ENCODE data around the gene PDK1. TPM values are rescaled to one million over a fixed set of nuclear protein-coding genes. Genes with fewer than 3 reads are reported as not detected.
"Not testable (repeated sequence)": the region's sequence is repeated elsewhere in the genome, so short reads cannot be mapped to it uniquely, and the experiment has no call there.

Gene PDK1
- total RNA-seq, 1 donor from 2014 or later, result 14.6 TPM

DNA sequence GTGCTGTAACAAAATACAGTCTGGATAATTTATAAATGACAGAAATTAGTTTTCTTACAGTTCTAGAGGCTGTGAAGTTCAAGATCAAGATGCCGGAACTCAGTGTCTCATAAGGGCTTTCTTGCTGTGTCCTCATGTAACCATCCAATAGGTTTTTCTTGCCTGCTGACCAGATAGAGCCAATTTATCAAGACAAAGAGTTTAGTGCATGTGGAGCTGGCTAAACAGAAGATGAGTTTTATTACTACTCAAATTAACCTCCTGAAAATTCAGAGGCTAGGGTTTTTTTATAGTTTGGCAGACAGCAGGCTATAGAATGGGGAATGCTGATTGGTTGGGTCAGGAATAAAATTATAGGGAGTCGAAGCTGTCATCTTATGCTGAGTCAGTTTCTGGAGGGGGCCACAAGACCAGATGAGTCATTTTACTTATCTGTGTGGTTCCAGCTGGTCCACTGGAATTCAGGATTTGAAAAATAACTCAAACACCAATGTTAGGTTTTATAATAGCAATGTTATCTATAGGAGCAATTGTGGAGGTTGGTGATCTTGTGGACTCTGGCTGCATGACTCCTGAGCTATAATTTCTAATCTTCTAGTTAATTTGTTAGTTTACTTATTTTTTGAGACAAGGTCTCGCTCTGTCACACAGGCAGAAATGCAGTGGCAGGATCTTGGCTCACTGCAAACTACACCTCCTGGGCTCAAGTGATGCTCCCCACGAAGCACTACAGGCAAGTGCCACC, 3.2 kb upstream of the PDK1 start:
- DNase-seq (ENCODE audit: low spot score), result no peak

DNA sequence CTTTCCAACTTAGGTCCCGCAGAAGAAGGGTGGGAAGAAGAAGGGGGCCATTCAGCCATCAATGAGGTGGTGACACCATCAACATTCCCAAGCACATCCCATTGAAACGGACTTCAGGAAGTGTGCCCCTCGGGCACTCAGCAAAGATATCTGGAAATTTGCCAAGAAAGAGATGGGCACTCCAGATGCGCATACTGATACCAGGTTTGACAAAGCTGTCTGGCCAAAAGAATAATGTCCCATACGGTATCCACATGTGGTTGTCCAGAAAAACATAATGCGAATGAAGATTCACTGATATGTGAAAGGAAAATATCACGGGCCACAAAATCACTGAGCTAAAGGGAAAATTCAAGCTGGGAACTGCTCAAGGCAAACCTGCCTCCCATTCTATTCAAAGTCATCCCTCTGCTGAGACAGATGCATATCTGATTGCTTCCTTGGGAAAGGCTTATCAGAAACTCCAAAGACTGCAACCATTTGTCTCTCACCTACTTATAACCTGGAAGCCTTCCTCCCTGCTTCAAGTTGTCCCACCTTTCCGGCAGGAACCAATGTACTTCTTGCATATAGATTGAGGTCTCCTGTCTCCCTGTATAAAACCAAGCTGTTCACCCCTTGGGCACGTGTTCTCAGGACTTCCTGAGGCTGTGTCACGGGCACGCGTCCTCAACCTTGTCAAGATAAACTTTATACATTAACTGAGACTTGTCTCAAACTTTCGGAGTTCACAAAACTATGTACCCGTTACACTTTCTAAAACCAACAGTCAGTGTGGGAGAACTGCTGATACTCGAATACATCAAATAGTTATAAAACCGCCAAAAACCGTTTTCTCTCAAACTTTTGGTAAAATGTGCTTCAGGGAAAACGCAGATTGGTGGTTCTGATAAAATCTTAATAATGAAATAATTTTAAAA, 1.3 kb upstream of the PDK1 start:
- no peak for DNase-seq (ENCODE audit: low spot score)

DNA sequence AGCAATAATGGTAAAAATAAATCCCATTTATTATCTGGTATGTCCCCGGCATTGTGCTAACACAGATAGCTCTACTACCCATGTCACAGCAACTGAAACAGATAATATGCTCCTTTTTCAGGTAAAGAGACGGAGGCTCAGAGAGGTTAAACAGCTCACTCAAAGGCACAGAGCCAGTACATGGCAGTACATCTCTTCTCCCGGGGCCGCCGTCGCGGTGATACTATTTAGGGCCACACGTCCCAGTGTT, 693 bp upstream of the PDK1 start:
- no peak for DNase-seq (ENCODE audit: low spot score)

DNA sequence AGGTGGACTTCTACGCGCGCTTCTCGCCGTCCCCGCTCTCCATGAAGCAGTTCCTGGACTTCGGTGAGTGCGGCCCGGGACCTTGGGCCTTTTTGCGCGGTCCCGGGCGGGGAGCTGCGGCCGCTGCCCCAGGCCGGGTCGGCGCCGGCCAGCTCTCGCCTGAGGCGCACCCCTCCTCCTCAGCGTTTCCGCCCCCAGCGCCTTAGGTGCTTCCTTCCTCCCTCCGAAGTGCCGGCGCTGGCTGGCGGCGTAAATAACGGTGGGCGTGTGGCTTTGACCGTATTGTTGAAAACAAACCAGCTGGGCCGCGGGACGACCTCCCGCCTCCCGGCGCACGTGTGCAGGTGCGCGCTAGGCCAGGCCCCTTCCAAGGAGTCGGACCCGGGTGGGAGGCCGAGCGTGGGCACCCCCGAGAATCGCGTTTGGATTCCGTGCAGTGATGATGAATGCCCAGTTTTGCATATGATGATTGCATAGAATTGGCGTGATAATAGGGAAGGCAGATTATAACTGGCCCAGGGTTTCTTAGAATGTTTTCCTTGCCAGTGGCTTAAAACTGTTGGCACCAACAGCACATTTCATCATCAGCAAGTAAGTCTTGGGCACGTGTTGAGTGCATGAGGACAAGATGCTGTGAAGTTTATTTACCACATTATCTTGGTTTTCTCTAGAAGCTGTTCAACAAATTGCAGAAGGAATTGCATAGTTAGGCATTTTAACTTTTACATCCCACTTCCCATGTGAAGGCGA, 569 bp downstream of the PDK1 start:
- no peak for DNase-seq (ENCODE audit: low spot score)

DNA sequence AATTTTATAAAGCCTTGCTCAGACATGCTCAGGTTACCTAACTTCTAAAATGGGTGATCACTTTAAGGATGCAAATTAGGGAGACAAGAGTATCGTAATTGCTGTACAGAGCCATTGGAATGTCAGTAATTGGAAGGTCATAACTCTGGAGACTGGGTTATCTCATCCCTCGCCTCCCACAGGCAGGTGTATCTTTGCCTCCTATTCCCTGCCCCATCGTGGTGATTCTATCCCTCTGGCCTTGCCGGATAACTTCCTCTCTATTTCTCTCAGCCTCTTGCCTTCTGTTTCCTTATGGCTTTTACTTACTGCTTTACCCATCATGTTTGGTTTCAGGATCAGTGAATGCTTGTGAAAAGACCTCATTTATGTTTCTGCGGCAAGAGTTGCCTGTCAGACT, 2.5 kb downstream of the PDK1 start:
- DNase-seq (ENCODE audit: low spot score), result no peak

DNA sequence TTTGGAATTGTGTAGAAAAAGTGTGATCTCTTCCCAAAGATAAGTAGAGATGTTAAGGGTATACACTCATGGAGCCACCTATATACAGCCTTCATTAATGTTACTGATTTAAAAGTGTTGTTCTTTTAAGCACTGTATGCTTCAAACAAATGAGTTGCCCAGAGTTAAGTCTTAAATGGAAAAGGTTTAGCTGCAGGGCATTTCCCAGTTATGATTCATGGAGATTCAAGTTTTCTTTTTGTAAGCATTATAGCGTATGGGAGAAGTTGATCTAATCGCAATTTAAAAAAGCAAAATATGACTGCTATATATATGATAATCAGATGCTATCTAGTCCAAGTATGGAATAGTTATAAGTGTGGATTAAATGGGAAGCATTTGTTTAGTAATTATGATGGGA, 4.8 kb downstream of the PDK1 start:
- DNase-seq (ENCODE audit: low spot score), result no peak

DNA sequence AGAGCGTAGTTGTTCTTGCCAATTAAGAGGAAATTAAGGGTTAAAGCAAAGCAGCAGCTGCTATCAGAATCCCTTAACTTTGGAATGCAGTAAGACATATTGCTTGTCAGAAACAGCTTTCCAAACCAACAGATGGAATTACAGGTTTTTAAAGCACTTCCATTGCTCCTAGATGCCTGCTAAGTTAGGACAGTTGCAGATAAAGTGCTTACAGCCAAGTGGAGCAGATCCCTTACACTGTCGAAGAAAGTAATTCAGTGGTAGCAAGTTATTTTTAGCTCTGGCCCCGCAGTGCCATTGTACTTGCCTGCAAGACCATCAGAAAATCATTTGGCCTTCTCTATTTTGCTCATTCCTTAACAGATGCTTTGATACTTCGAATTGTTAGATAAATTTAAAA, 5.4 kb downstream of the PDK1 start:
- DNase-seq (ENCODE audit: low spot score), result no peak

DNA sequence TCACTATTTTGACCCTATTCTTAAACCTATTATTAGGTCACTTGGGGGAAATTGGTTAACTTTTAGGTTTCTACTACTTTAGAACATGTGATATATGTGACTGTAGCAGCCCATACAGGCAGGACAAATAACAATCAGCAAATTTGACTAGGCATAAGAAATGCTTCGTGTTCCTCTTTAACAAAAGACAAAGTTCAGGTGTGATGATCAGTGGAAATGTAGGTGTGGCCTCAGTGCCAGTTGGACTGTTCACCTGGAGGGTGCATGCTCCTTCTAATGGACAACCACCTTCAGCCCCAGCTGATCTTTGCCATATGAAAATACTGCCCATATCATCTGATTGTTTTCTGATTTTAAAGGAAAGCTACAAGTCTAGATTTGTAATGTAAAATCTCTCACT, 6.4 kb downstream of the PDK1 start:
- DNase-seq (ENCODE audit: low spot score), result no peak

DNA sequence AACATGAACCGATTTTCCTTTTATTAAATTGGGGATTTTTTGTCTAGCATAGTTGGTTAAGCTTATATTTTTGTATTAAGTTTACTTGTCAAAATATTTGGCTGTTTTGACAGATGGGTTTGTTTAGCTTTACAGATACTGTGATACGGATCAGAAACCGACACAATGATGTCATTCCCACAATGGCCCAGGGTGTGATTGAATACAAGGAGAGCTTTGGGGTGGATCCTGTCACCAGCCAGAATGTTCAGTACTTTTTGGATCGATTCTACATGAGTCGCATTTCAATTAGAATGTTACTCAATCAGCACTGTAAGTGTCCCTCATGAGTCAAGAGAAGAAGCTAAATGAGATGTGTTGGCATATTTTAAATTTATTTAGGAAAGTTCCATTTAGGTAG, 8.5 kb downstream of the PDK1 start:
- no peak for DNase-seq (ENCODE audit: low spot score)

DNA sequence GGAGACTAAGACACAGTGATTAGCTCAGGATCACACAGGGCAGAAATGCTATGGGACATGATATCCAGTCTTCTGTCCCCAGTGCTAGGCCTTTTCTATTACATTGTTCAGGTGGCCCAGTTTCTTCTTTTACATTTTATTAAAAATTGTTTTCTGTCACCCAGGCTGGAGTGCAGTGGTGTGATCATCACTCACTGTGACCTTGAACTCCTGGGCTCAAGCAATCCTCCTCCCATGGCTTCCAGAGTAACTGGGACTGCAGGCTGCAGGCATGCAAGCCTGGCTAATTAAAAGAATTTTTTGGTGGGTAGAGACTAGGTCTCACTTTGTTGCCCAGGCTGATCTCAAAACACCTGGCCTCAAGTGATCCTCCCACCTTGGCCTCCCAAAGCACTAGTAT, 15.4 kb downstream of the PDK1 start:
- no peak for DNase-seq (ENCODE audit: low spot score)

DNA sequence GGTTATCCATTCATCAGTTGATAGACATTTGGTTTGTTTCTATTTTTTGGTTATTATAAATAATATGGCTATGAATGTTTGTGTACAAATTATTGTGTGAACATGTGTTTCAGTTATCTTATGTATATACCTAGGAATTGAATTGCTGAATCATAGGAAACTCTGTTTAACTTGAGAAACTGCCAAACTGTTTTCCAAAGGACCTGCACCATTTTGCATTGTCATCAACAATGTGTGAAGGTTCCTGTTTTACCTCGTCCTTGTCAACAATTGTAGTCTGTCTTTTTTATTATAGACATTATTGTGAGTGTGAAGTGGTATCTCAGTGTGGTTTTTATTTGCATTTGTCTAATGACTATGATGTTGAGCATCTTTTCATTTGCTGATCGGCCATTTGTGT, 17.1 kb downstream of the PDK1 start:
- no peak for DNase-seq (ENCODE audit: low spot score)

DNA sequence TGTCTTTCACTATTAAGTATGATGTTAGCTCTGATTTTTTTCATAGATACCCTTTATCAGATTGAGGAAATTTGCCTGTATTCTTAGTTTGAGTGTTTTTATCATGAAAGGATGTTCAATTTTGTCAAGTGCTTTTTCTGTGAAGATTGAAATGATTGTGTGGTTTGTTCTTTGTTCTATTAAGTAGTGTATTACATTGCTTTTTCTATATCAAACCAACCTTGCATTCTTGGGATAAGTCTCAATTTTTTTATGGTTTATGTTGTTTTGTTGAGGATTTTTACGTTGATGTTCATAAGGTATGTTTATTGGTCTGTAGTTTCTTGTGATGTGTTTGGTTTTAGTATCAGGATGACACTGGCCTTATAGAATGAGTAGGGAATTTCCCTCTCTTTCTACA, 19.1 kb downstream of the PDK1 start:
- DNase-seq (ENCODE audit: low spot score), result no peak

DNA sequence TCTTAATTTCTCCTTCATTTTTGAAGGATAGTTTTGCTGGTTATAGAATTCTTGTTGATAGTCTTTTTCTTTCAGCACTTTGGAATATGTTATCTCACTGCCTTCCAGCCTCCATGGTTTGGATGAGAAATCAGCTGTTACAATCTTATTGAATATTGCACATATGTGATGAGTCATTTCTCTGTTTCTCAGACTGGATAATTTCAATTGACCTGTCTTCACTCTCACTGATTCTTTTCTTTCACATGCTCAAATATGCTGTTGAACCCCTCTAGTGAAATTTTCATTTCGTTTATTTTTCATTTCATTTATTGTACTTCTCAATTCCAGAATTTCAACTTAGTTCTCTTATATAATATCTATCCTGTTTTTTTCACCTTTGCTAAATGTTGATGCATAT, 22.2 kb downstream of the PDK1 start:
- no peak for DNase-seq (ENCODE audit: low spot score)

DNA sequence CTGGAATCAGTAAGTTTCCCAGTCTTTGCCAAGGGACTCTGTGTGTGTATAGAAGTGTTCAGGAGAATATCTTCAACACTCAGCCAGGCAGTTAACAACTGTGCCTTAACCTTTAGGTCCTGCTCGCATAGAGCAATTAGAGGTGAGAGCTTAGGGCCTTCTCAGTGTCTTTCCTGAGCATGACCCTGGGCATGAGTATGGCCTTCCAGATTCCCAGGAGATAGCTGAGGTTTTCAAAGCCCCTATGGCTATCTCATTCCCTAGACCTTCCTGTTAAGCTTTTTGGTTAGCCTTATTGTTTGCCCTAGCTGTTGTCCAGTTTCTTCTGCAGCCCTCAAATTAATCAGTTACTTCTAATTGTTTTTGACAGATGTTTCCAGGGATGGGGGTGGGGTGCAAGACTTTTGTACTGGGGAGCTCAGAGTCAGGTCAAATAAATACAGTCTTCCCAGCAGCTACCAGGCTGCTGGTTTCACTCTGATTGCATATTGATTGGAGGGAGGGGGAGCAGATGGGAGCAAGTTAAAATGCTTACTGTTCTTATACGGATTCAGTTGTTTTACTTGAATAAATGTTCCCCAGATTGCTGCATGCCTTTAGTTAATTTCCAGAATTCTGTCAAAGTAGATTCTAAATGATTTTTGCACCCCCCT, 23.1 kb downstream of the PDK1 start:
- no peak for DNase-seq (ENCODE audit: low spot score)

DNA sequence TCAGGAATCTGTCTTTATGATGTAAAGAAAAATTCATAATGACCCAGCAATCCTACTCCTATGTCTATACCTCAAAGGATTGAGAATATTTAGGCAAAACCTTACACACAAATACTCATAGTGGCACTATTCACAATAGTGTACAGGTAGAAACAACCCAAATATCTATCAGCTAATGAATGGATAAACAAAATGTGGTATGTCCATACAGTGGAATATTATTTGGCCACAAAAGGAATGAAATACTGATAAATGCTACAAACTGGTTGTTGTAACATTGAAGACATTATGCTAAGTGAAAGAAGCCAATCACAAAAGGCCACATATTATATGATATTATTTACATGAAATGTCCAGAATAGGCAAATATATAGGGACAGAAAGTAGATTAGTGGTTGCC, 24.7 kb downstream of the PDK1 start:
- no peak for DNase-seq (ENCODE audit: low spot score)

DNA sequence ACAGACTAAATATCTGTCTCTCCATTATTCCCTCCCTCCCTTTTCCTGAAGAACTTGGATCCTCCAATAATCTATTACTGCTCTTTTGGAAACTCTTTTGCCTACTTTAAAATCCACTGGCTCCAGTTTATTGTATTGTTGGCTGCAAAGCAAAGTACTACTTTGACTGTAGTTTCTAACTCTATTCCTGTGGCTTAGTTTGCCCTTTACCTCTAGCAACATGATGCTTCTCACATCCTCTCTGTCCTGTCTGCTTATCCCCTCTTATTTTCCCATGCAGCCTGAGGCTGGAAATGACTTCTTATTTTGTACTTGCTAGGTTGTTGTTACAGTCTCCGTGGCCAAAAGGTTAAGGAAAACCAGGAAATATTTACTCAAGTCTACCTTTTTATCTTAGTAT, 26.8 kb downstream of the PDK1 start:
- DNase-seq (ENCODE audit: low spot score), result no peak

DNA sequence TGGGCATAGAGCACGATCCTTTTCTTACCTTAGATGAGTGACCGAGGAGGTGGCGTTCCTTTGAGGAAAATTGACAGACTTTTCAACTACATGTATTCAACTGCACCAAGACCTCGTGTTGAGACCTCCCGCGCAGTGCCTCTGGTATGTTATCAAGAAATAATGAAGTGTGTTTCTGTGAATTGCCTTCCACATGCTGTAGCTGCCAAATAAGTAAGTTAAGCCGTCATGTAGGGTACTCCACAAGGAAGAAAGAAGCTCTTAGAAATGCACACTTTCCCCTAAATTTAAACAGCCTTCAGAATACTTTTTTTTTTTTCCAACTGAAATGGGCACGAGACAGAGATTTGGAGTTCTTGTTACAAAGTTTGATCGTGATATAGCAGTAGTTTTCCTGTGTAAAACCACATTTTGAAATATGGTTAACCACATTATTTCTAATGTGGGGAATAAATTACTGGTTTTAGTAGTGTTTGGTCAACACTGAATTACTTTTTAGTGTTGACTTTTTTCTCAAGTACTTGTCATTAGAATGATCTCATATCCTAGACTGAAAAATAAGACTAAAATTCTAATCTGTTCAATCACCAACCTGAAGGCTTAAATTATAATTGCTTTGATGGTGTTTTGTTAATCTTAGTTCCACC, 30.5 kb downstream of the PDK1 start:
- no peak for DNase-seq (ENCODE audit: low spot score)

DNA sequence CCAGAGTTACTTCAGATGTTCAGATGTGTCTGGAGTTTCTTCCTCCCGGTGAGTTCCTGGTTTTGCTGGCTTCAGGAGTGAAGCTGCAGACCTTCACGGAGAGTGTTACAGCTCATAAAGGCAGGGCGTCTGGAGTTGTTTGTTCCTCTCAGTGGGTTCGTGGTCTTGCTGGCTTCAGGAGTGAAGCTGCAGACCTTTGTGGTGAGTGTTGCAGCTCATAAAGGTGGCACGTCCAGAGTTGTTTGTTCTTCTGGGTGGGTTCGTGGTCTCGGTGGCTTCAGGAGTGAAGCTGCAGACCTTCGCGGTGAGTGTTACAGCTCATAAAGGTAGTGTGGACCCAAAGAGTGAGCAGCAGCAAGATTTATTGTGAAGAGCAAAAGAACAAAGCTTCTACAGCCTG, 31.3 kb downstream of the PDK1 start:
- not testable (repeated sequence) for DNase-seq (ENCODE audit: low spot score)

DNA sequence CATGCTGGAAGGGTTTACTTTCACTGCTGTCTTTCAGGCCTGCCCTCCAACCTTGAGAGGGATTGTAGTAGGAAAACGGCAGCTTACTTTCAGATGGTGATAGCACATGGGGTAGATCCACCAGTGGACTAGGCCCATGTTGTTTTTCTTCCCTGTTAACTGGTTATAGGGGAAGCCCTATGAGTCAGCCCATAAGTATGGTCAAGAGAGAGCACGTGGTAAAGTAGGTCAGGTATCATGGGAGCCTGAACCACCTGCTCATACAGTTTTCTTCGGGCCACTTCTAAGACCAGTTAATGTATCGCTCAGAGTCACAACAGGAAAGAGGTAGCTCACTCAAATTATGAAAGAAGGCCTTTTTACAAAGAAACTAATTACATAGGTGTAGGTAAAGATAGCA, 33.0 kb downstream of the PDK1 start:
- no peak for DNase-seq (ENCODE audit: low spot score)

DNA sequence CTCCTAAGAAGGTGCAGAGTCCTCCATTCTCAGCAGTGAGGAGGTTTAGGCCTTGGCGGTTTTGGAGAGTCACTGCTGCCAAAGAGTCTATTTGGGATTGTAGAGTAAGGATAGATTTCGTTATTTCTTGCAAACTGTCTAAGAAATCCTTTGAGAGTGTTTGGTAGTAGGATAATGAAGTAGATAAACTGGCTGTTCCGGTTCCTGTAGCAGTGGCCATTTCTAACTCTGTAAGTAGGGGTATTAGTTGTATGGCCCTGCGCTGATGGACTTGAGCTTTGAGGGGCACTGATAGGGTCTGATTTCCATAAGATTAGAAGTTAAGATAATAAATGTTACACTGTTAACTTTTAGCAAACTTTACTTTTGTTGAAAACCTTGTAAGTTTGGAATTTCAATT, 35.5 kb downstream of the PDK1 start:
- not testable (repeated sequence) for DNase-seq (ENCODE audit: low spot score)

DNA sequence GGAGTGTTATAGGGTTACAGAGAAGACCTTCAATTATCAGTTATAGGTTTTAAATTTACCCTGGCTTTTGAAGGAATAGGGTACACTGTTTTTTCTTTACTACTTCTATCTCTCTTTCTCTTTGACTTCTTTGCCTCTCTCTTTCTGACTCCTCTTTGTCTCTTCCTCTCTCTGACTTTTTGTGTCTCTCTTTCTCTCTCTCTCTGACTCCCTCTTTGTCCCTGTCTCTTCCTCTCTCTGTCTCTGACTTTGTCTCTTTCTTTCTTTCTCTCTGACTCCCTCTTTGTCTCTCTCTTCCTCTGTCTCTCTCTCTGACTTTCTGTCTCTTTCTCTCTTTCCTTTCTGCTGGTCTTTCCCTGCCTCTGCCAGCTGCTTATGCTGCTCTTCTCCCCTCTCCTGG, 36.3 kb downstream of the PDK1 start:
- DNase-seq (ENCODE audit: low spot score), result not testable (repeated sequence)
